Measurements from ENCODE around the gene CCSER2.

- TF ChIP-seq CTCF (IDR thresholded peaks at IDR 0.05) (no peak), EZH2 (IDR thresholded peaks at IDR 0.05; ENCODE audit: borderline replicate concordance, insufficient read depth, low read depth, low read length, poor library complexity, severe bottlenecking) (no peak)
Measured at GRCh38 chr10:84341538-84341856, 13.1 kb downstream of the CCSER2 start.
